Measurements from ENCODE around the gene PRPF6.

GRCh38 chr20:64079273-64080012 is 98.5 kb downstream of the PRPF6 start, which contains the start of gene RGS19:
- peak; percentile 16 for TF ChIP-seq POLR2A (IDR thresholded peaks at IDR 0.05; ENCODE audit: low read depth, low read length)
- no peak for TF ChIP-seq POLR2AphosphoS5 (IDR thresholded peaks at IDR 0.05; ENCODE audit: insufficient read depth, low read depth, low read length)
- TF ChIP-seq CTCF (IDR thresholded peaks at IDR 0.05; ENCODE audit: extremely low read depth in 1 of 2, insufficient read depth in 1 of 2, low read depth in 1 of 2, low read length in 2 of 2): no peak
